Keratinocyte (primary cell): ENCODE results near the gene PARP1. TPM values are rescaled to one million over a fixed set of nuclear protein-coding genes. Genes with fewer than 3 reads are reported as not detected.

Experiments used
- DNase-seq: peaks from one replicate; pipeline ENCODE4 v3.0.0-alpha.2; 2011; ENCODE audit warnings: low read depth, missing footprints, low spot score
- FAIRE-seq: peaks from 2 replicates; lab custom pipeline; 2011; peaks lifted over from hg19 to GRCh38; lab: Jason Lieb, UNC
- H2AFZ ChIP-seq: 2 replicates; pipeline ENCODE4 v1.6.0; 2012; ENCODE audit warnings: low read length, control low read depth, inconsistent platforms; ENCODE audit not compliant: control insufficient read depth
- H3K27ac ChIP-seq: 2 replicates; pipeline ENCODE4 v1.5.1; 2011; ENCODE audit warnings: low read length; ENCODE audit not compliant: control insufficient read depth, insufficient read depth
- H3K27me3 ChIP-seq: 3 replicates; pipeline ENCODE4 v1.6.0; 2011; ENCODE audit warnings: low read length; ENCODE audit not compliant: control insufficient read depth, insufficient read depth; ENCODE audit errors: extremely low read depth
- H3K36me3 ChIP-seq, 2 experiments: 2 replicates in 1 of 2; 3 replicates in 1 of 2; pipeline ENCODE4 v1.5.1; 2011; ENCODE audit warnings: low read length in 2 of 2, mild to moderate bottlenecking in 1 of 2; ENCODE audit not compliant: control insufficient read depth in 2 of 2, insufficient read depth in 2 of 2; ENCODE audit errors: extremely low read depth in 1 of 2
- H3K4me1 ChIP-seq: 3 replicates; pipeline ENCODE4 v1.5.1; 2011; ENCODE audit warnings: low read length; ENCODE audit not compliant: control insufficient read depth, insufficient read depth; ENCODE audit errors: extremely low read depth
- H3K4me2 ChIP-seq: 3 replicates; pipeline ENCODE4 v1.6.0; 2011; ENCODE audit warnings: low read depth, low read length; ENCODE audit not compliant: control insufficient read depth, insufficient read depth; ENCODE audit errors: extremely low read depth
- H3K4me3 ChIP-seq, 3 experiments: fragments of 200-600 bp in 1 of 3; sonication (generic) in 1 of 3; 2 replicates in 2 of 3; 3 replicates in 1 of 3; pipeline ENCODE4 v1.5.1; 2011 to 2016; ENCODE audit warnings: low read length in 3 of 3, mild to moderate bottlenecking in 3 of 3, control low read depth in 2 of 3, inconsistent platforms in 1 of 3, low read depth in 1 of 3, mixed read lengths in 1 of 3, mixed run types in 1 of 3, moderate library complexity in 1 of 3; ENCODE audit not compliant: control insufficient read depth in 2 of 3, insufficient read depth in 2 of 3; ENCODE audit errors: extremely low read depth in 1 of 3
- H3K79me2 ChIP-seq: 2 replicates; pipeline ENCODE4 v1.6.0; 2012; ENCODE audit warnings: low read length; ENCODE audit not compliant: control insufficient read depth, insufficient read depth
- H3K9ac ChIP-seq: 3 replicates; pipeline ENCODE4 v1.6.0; 2011; ENCODE audit warnings: low read length; ENCODE audit not compliant: control insufficient read depth, insufficient read depth; ENCODE audit errors: extremely low read depth
- H3K9me1 ChIP-seq: 3 replicates; pipeline ENCODE4 v1.6.0; 2011; ENCODE audit warnings: low read length; ENCODE audit not compliant: control insufficient read depth, insufficient read depth; ENCODE audit errors: extremely low read depth
- H3K9me3 ChIP-seq: 2 replicates; pipeline ENCODE4 v1.5.1; 2012; ENCODE audit warnings: low read depth, low read length; ENCODE audit not compliant: control insufficient read depth
- H4K20me1 ChIP-seq: 3 replicates; pipeline ENCODE4 v1.6.0; 2011; ENCODE audit warnings: low read length; ENCODE audit not compliant: control insufficient read depth, insufficient read depth; ENCODE audit errors: extremely low read depth
- CTCF ChIP-seq, 3 experiments: IDR thresholded peaks in 1 of 3; conservative IDR thresholded peaks in 1 of 3; optimal IDR thresholded peaks in 1 of 3; 2 replicates in 2 of 3; 3 replicates in 1 of 3; pipeline versions ENCODE3 to v1.5.1; 2011; ENCODE audit warnings: low read length in 3 of 3, mild to moderate bottlenecking in 3 of 3, moderate library complexity in 2 of 3, control low read depth in 1 of 3, inconsistent platforms in 1 of 3; ENCODE audit not compliant: insufficient read depth in 2 of 3; ENCODE audit errors: extremely low read depth in 1 of 3
- EZH2 ChIP-seq: IDR thresholded peaks from one replicate; pipeline ENCODE4 v1.6.1; 2012; ENCODE audit warnings: inconsistent platforms, mild to moderate bottlenecking, low read length, moderate library complexity
- dilution Hi-C: fragments of 300-500 bp; cut with MboI; formaldehyde crosslinking; loops from one replicate; pipeline ENCODE4 v1.7.0; 2020; ENCODE audit warnings: low sequenced_read_pairs; ENCODE audit not compliant: extremely low pct_ligation_motif_present
- polyA plus RNA-seq, 5 experiments: library from polyadenylated mRNA; depleted of rRNA in 3 of 5; stranded (reverse) in 3 of 5; stranded (forward) in 1 of 5; unstranded in 1 of 5; fragments of >200 nt; gene quantifications; 1 replicate in 1 of 5; 2 replicates in 3 of 5; 3 replicates in 1 of 5; pipeline versions ENCODE4 v1.2.1 to v1.2.3, GENCODE V29; 2011 to 2012; ENCODE audit warnings: missing spikeins in 2 of 5, low read depth in 1 of 5, low replicate concordance in 1 of 5

PARP1 gene
- polyA plus RNA-seq, 1 donor (not counting 4 experiments of a cell fraction or from before 2014, with no cell fraction given) = 62.9 TPM

GRCh38 chr1:226364514-226364899 is 43.4 kb downstream of the PARP1 start:
- Histone ChIP-seq H4K20me1 (no peaks in the 10 kb centered on the region), H3K4me3 (no peak overlapping the region), H3K9me1 (no peaks in the 10 kb centered on the region), H3K4me2 (no peak overlapping the region), H3K9me3 (no peaks in the 10 kb centered on the region), H3K27ac (no peak overlapping the region), H3K36me3 (peaks cover 29 to 36% of the 10 kb centered on the region in 2 experiments), H3K9ac (no peak overlapping the region), H3K79me2 (no peaks in the 10 kb centered on the region), H2AFZ (no peak overlapping the region), H3K27me3 (no peaks in the 10 kb centered on the region), H3K4me1 (no peaks in the 10 kb centered on the region)
- DNase-seq (no peak), FAIRE-seq (no peak)
- TF ChIP-seq CTCF (optimal IDR thresholded peaks at IDR 0.05 in 1 of 3, IDR thresholded peaks at IDR 0.05 in 1 of 3, conservative IDR thresholded peaks at IDR 0.05 in 1 of 3; ENCODE audit: extremely low read depth in 1 of 3, insufficient read depth in 2 of 3, low read length in 3 of 3) (no peak), EZH2 (no peak)
- dilution Hi-C loops = no loop called here

- DNase-seq (no peak), FAIRE-seq (no peak)
- no peaks in the 10 kb centered on the region for H3K79me2 ChIP-seq
- no peak overlapping the region for H2AFZ ChIP-seq
- no peaks in the 10 kb centered on the region for H3K9me1 ChIP-seq
- H3K27ac ChIP-seq = no peak overlapping the region
- TF ChIP-seq CTCF (optimal IDR thresholded peaks at IDR 0.05 in 1 of 3, IDR thresholded peaks at IDR 0.05 in 1 of 3, conservative IDR thresholded peaks at IDR 0.05 in 1 of 3; ENCODE audit: extremely low read depth in 1 of 3, insufficient read depth in 2 of 3, low read length in 3 of 3) (no peak), EZH2 (no peak)
- dilution Hi-C loops = no loop called here
- no peaks in the 10 kb centered on the region for H3K4me1 ChIP-seq
- H4K20me1 ChIP-seq = no peaks in the 10 kb centered on the region
- H3K4me3 ChIP-seq = no peak overlapping the region
- no peaks in the 10 kb centered on the region for H3K9me3 ChIP-seq
- H3K9ac ChIP-seq = no peak overlapping the region
- H3K4me2 ChIP-seq = no peak overlapping the region
- no peaks in the 10 kb centered on the region for H3K27me3 ChIP-seq
- H3K36me3 ChIP-seq = peaks cover 31 to 36% of the 10 kb centered on the region in 2 experiments
Observed at GRCh38 chr1:226363801-226364513, 43.9 kb downstream of the PARP1 start.
